Measurements from ENCODE around the gene SEMA4G.

SEMA4G gene

GRCh38 chr10:101008823-101009423, 39.6 kb downstream of the SEMA4G start:
- no peak for DNase-seq

GRCh38 chr10:101010329-101010728, 41.0 kb downstream of the SEMA4G start:
- DNase-seq: no peak

DNA sequence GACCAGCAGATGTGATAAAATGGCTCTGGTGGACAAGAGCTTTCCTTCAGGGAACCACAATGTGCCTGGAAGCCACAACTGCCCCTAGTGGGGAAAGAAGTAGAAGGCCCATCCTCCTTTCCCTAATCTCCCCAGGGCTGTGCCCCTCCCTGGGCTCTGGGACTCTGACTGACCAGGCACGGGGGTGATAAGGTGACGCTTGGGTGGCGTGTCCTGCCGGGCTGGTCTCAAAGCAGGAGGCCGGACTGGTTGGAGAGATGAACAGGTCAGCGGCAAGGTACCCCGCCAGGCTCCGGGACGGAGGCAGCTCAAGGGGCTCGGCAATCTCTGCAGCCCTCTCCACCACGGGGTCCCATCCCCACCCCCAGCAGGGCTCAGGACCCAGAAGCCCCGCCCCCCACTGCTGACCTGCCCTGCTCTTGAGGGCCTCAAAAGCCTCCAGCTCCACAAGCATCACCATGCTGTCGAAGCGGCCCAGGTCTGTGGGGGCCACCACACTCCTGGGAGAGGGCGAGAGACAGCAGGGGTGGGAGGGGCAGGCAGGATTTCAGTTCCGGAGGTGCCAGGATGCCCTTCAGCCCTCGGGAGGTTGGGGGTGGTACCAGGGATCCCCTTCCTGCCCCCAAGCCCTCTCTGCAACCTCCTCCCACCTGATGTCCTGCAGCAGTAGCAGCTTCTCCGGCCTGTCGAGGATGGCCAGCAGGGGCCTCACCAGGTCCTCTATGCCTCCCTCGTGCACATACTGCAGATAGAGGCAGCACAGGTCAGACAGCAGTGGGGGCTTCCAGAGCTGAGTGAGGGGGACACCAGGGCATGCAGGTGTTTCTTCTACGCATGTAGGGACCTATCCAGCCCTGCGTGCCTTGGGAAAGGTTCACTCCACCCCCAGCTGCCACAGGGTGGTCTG, 42.5 kb downstream of the SEMA4G start:
- DNase-seq: no peak

DNA sequence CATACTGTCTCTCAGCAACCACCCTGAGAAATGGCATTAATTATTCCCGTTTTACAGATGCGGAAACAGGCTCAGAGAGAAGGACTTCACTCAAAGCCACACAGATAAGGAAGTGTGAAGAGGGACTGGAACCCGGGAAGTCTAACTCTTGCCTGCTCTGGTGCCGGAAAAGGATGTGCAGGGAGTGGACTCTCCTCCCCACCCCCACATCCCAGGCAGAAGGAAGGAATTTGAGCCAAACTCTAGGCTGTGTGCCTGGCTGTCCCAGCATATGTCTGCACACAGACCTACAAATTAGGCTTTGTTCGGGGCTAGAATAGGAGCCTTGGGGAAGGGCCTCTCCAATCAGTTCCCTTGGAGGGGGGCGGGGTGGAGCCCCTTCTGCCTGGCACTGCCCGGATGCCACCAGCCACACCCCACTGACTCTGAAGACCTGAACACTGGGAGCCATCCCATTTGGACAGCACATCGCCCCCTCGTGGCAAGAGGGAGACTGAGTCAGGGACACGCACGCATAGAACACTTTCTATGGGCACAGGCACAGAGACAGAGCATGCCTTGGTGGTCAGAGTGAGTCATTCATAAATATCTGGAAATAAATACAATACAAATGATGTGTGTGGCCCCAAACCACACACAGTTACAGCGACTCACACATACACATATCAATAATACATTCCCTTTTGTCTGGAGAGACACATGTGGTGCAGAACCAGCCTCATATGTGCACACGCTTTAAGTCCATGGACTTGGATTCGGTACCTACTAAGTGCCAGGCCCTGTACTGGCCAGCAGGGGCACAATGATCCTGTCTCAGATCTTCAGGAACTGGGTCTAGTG, 43.4 kb downstream of the SEMA4G start:
- no peak for DNase-seq

DNA sequence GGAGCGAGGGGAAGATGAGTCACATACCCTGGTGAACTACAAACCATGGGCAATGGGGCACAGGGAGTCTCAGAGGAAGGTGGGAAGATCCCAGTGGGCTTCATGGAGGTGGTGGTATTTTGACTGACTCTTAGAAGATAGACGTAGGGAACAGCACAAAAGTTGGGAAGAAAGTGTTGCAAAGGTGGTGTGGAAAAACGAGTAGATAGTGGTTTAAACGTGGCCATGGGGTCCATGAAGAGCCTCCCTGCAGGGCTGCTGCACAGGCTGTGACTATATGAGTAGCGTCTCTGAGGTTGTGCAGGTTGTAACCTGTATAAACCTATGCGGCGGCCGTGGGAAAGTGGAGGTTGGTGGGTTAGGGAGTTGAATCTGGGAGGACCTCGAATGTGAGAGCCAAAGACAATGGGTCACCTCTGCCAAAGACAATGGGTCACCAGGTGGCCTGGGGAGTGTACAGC, 44.1 kb downstream of the SEMA4G start:
- no peak for DNase-seq

DNA sequence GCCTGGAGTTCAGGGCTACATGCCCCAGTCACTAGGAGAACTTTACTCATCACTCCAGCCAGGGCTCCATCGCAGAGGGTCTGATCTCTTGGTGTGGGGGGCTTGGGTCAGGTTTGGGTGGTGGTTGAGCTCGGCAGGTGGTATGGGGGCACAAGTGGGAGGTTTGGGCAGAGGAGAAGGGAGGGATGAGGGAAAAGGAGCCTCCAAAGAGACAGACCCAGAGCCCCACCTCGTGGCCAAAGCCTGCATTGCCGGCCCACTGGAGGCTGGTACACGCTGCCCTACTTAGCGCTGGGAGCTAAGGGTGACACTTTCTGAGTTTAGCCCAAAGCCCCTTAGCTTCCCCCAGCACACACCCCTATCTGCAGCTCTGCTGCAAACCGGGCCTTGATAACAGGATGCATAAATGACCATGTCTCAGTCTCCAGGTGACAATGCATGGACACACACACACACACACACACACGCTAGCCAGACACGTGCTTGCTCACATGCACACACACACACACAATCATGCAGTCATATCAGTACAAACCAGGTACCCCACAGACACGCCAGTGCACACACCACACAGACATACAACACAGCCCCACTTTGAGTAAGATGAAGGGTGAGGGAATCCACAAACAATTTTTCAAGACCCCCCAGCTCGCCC, 45.1 kb downstream of the SEMA4G start:
- peak; percentile 19 for DNase-seq

GRCh38 chr10:101014966-101015581, 45.8 kb downstream of the SEMA4G start:
- DNase-seq: no peak

GRCh38 chr10:101015582-101015973, 46.3 kb downstream of the SEMA4G start:
- DNase-seq: no peak

DNA sequence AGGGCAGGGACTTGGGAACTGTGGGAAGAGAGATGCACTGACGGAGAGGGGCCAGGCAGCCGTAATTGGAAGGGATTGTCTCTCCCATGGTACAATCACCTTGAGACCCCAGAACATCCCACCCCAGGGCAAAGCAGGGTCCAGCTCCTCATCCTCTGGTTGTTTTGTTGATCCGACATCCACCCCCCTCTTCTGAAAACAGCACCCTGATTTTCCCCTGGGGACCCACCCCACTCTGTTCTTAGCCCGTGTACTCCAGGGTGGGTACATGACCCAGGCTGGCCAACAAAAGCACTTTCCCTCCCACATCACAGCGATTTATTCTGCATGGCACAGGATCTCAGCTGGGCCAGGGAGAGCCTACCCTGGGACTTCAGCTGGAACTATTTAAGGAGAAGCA, 47.5 kb downstream of the SEMA4G start:
- DNase-seq: no peak

- no peak for DNase-seq
These were observed 48.9 kb downstream of the SEMA4G start for GRCh38 chr10:101018118-101018599.

GRCh38 chr10:101018600-101019439, 49.5 kb downstream of the SEMA4G start:
- DNase-seq: no peak

Data from NCI-H1436 treated with DMSO at 0.1 percent for 48 hours (cell line).